GM20431 (cell line): ENCODE data around the gene VSIG10L.

Source experiments
- in situ Hi-C: fragments of 300-500 bp; cut with MseI, MboI; formaldehyde crosslinking; loops from one replicate; pipeline ENCODE4 v1.15.0; 2020; ENCODE audit warnings: low sequenced_read_pairs; ENCODE audit not compliant: unreplicated experiment

Gene VSIG10L

DNA sequence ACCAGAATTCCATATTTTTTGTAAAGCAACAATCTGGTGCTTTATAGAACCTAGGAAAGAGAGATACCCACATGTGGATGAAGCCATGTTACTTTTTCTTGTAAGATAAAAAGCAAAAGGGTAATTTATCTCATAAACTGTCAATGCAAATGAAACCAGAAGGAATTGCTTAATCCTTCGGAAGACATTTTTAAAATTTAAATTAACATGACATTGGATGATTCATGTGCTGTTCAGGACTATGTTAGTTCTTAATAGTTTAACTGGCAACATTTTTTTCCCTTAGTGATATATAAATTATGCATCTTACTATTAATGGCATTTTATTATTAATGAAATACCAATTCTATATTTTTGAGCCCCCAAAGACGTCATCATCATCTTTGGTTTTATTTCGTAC is 56.3 kb downstream of the VSIG10L start:
- in situ Hi-C loops = no loop called here

DNA sequence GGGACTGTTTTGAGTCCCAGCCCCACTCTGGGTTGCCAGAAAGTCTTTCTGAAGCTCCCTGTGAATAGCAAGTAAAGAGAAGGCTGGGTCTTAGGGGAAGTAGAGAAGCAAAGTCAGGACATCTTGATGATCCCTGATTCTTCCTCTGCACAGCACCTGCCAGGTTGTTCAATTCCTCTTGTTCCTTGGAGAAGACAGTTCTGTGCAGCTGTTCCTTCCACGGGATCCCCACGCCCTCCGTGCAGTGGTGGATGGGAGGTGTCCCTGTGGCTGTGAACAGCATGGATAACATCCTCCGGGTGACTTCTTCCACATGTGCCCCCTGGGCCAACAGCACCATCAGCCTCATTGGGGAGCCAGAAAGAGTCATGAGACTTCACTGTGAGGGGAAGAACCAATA is 59.6 kb downstream of the VSIG10L start:
- in situ Hi-C loops = no loop called here
